BJ (cell line): ENCODE data around the gene RASL10B. TPM values are rescaled to one million over a fixed set of nuclear protein-coding genes. Genes with fewer than 3 reads are reported as not detected.

Experiments
- CTCF ChIA-PET: fragments of 350-600 bp; formaldehyde crosslinking; extraction: SDS; loops from one replicate; lab custom pipeline; 2021; ENCODE audit warnings: antibody characterized with exemption, inconsistent platforms; lab: Yijun Ruan, JAX
- POLR2A ChIA-PET: fragments of 300-600 bp; sonication (Branson Sonifier 250); formaldehyde crosslinking; extraction: SDS; loops from one replicate; lab custom pipeline; 2021; ENCODE audit warnings: antibody characterized with exemption; lab: Charles Lee
- DNase-seq: peaks from one replicate; pipeline ENCODE4 v3.0.0-alpha.2; 2011; ENCODE audit warnings: low read depth
- H3K27me3 ChIP-seq: 2 replicates; pipeline ENCODE4 v1.6.0; 2011; ENCODE audit warnings: low read length; ENCODE audit not compliant: control insufficient read depth, insufficient read depth
- H3K36me3 ChIP-seq: 2 replicates; pipeline ENCODE4 v1.5.1; 2011; ENCODE audit warnings: low read length; ENCODE audit not compliant: control insufficient read depth, insufficient read depth
- H3K4me3 ChIP-seq: 2 replicates; pipeline ENCODE4 v1.5.1; 2011; ENCODE audit warnings: low read depth, mild to moderate bottlenecking, control low read depth, low read length
- CTCF ChIP-seq: IDR thresholded peaks from 2 replicates; pipeline ENCODE4 v1.5.1; 2011; ENCODE audit warnings: low read depth, mild to moderate bottlenecking, control low read depth, inconsistent platforms, low read length, moderate library complexity; ENCODE audit not compliant: insufficient read depth
- polyA plus RNA-seq: library from polyadenylated mRNA; depleted of rRNA; stranded (reverse); fragments of >200 nt; gene quantifications from 2 replicates; pipeline ENCODE4 v1.2.3, GENCODE V29; 2011

Gene RASL10B
- polyA plus RNA-seq, 1 experiment: 4.5 TPM

- Histone ChIP-seq H3K27me3 (peaks cover 27% of the 10 kb centered on the region), H3K4me3 (no peak overlapping the region), H3K36me3 (no peaks in the 10 kb centered on the region)
- DNase-seq: no peak
- TF ChIP-seq CTCF: no peak
- CTCF ChIA-PET: interaction anchor here (0.6 to 1.3 kb wide), 3 partner anchors 29 to 127 kb away, joined by 3 to 8 read pairs (median 3); no protein-coding TSS in a partner anchor
- POLR2A ChIA-PET: no interaction called here
Measured at GRCh38 chr17:35740216-35740615, 8.8 kb downstream of the RASL10B start.

- ChIA-PET POLR2A (no interaction called here), CTCF (interaction anchor here (0.8 kb wide), 1 partner anchor 10 kb away, joined by 3 read pairs; the partner anchor contains the start of gene RASL10B)
Measured at GRCh38 chr17:35740997-35741931, 9.8 kb downstream of the RASL10B start.

GRCh38 chr17:35742496-35742895, 11.1 kb downstream of the RASL10B start:
- no peak for TF ChIP-seq CTCF
- CTCF ChIA-PET: interaction anchor here (12.1 kb wide), 1 partner anchor 129 kb away, joined by 268 read pairs; no protein-coding TSS in a partner anchor
- H3K36me3 ChIP-seq: no peaks in the 10 kb centered on the region
- DNase-seq: no peak
- no peak overlapping the region for H3K4me3 ChIP-seq
- H3K27me3 ChIP-seq: peaks cover 27% of the 10 kb centered on the region
- POLR2A ChIA-PET: no interaction called here

More at GRCh38 chr17:35740997-35741931, 9.8 kb downstream of the RASL10B start:
- Histone ChIP-seq H3K4me3 (no peak overlapping the region), H3K27me3 (peaks cover 27% of the 10 kb centered on the region), H3K36me3 (no peaks in the 10 kb centered on the region)
- no peak for DNase-seq
- TF ChIP-seq CTCF: peak; percentile 24; the same call in 1 of the 2 replicates

- no peak overlapping the region for H3K4me3 ChIP-seq
- H3K27me3 ChIP-seq: peaks cover 27% of the 10 kb centered on the region
- no peak for TF ChIP-seq CTCF
- ChIA-PET POLR2A (no interaction called here), CTCF (interaction anchor here (12.1 kb wide), 1 partner anchor 130 kb away, joined by 268 read pairs; no protein-coding TSS in a partner anchor)
- no peak for DNase-seq
- H3K36me3 ChIP-seq: no peaks in the 10 kb centered on the region
Measured at GRCh38 chr17:35742896-35743477, 11.5 kb downstream of the RASL10B start.
